ENCODE results near the gene ITGB3. TPM values are rescaled to one million over a fixed set of nuclear protein-coding genes. Genes with fewer than 3 reads are reported as not detected.

The ITGB3 gene
- total and polyA plus RNA-seq, 2 of the 8 experiments (the other 6 are each of a cell fraction or from before 2014, with no cell fraction given) = 0.08 to 0.09 TPM

- Histone ChIP-seq H3K4me3 (ENCODE audit: extremely low read depth in 1 of 4, insufficient read depth in 2 of 4, low read depth in 3 of 4, low read length in 4 of 4) (no peak overlapping the region), H3K4me2 (ENCODE audit: insufficient read depth in 1 of 2, low read depth in 2 of 2, low read length in 2 of 2) (no peak overlapping the region), H3K79me1 (ENCODE audit: low read depth, low read length) (no peaks in the 10 kb centered on the region), H2BK12ac (ENCODE audit: low read depth, low read length) (no peak overlapping the region), H3K9ac (replicated peaks in 1 of 4; ENCODE audit: extremely low read depth in 1 of 4, low read depth in 3 of 4, low read length in 3 of 4) (no peak overlapping the region), H2BK15ac (ENCODE audit: low read length) (no peak overlapping the region), H2AFZ (ENCODE audit: low read length) (no peak overlapping the region), H3K4ac (replicated peaks; ENCODE audit: insufficient read length, low read depth, low read length) (no peak overlapping the region), H4K91ac (replicated peaks; ENCODE audit: insufficient read length, low read length) (no peak overlapping the region), H3K23me2 (ENCODE audit: low read depth, low read length) (no peaks in the 10 kb centered on the region), H3K27me3 (replicated peaks in 1 of 4; ENCODE audit: control insufficient read depth in 3 of 4, extremely low read depth in 1 of 4, insufficient read depth in 3 of 4, low read length in 3 of 4) (no peaks in the 10 kb centered on the region), H2BK120ac (replicated peaks; ENCODE audit: low read depth, low read length) (no peak overlapping the region), H3K36me3 (ENCODE audit: control insufficient read depth in 2 of 4, insufficient read depth in 4 of 4, low read length in 3 of 4) (no peaks in the 10 kb centered on the region), H4K8ac (ENCODE audit: extremely low read depth, insufficient read depth, low read length) (no peak overlapping the region), H3K27ac (ENCODE audit: low read depth, low read length) (no peak overlapping the region), H3K9me3 (ENCODE audit: insufficient read depth in 2 of 2, low read depth in 1 of 2, low read length in 1 of 2) (no peaks in the 10 kb centered on the region), H3K56ac (replicated peaks; ENCODE audit: insufficient read length, low read depth, low read length) (no peak overlapping the region), H2BK20ac (ENCODE audit: low read length) (no peak overlapping the region), H4K5ac (ENCODE audit: insufficient read length, low read depth, low read length) (no peak overlapping the region), H2BK5ac (ENCODE audit: low read depth, low read length) (no peak overlapping the region), H3K79me2 (ENCODE audit: control insufficient read depth in 1 of 2, insufficient read depth in 2 of 2, low read length in 2 of 2) (no peaks in the 10 kb centered on the region), H2AK5ac (ENCODE audit: low read depth, low read length) (no peak overlapping the region), H3K14ac (ENCODE audit: insufficient read length) (no peak overlapping the region), H3K23ac (ENCODE audit: insufficient read length) (no peak overlapping the region), H3K18ac (ENCODE audit: extremely low read depth, low read length) (no peak overlapping the region), H4K20me1 (replicated peaks in 1 of 2; ENCODE audit: control insufficient read depth in 1 of 2, insufficient read depth in 2 of 2, low read length in 2 of 2) (no peaks in the 10 kb centered on the region), H3K4me1 (replicated peaks in 1 of 4; ENCODE audit: control insufficient read depth in 3 of 4, insufficient read depth in 4 of 4, low read length in 3 of 4) (no peaks in the 10 kb centered on the region)
- CTCF ChIA-PET (ENCODE audit: partially characterized antibody) = interaction anchor here (1.3 kb wide), 1 partner anchor 32 kb away, joined by 3 read pairs; no protein-coding TSS in a partner anchor
- FAIRE-seq (no peak), DNase-seq (ENCODE audit: low read depth in 1 of 2, low spot score in 2 of 2) (no peak)
- POLR2A ChIA-PET (ENCODE audit: partially characterized antibody) = no interaction called here
- TF ChIP-seq MAX (IDR thresholded peaks at IDR 0.05) = no peak
- TF ChIP-seq HDAC2 (IDR thresholded peaks at IDR 0.05; ENCODE audit: borderline replicate concordance in 1 of 2, low read depth in 2 of 2, low read length in 2 of 2) = no peak
- TF ChIP-seq NRF1 (IDR thresholded peaks at IDR 0.05; ENCODE audit: low read depth, low read length) = no peak
- 93% methylated on average over 2 of the region's 2 CpGs; no CpG with 5 or more reads in 1 of the 2 experiments for WGBS, 2 experiments (ENCODE audit: extremely low coverage in 1 of 2, insufficient coverage in 1 of 2, insufficient read length in 1 of 2, insufficient replicate concordance in 2 of 2, low coverage in 1 of 2, low lambda C conversion rate in 2 of 2, missing lambda C conversion rate in 1 of 2)
Measured at GRCh38 chr17:47330548-47330947, 76.9 kb downstream of the ITGB3 start.
